ENCODE results near the gene GBP2. TPM values are rescaled to one million over a fixed set of nuclear protein-coding genes. Genes with fewer than 3 reads are reported as not detected.

Gene GBP2
- total RNA-seq, 2 donors from 2014 or later: 10.1 to 11.2 TPM

DNA sequence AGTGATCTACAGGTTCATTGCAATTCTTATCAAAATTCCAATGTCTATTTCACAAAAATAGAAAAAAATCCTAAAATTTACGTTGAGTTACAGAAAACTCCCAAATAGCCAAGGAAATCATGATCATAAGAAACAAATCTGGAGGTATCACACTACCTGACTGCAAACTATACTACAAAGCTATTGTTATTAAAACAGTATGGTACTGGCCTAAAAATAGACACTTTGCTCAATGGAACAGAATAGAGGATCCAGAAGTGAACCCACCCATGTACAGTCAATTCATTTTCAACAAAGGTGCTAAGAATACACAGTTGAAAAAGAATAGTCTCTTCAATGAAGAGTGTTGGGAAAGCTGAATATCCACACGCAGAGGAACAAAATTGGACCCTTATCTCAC is 30.2 kb downstream of the GBP2 start:
- no peaks in the 10 kb centered on the region for H3K9me3 ChIP-seq
- no peak overlapping the region for H3K27ac ChIP-seq
- H3K36me3 ChIP-seq (replicated peaks in 1 of 2; ENCODE audit: insufficient read depth in 1 of 2, low read depth in 2 of 2): no peaks in the 10 kb centered on the region
- WGBS, 2 donors: 59 to 67% methylated on average over 2 of the region's 2 CpGs
- no peak overlapping the region for H3K4me3 ChIP-seq
- DNase-seq: no peak
- TF ChIP-seq CTCF (IDR thresholded peaks at IDR 0.05) (no peak), POLR2A (IDR thresholded peaks at IDR 0.05) (no peak)
- H3K27me3 ChIP-seq: no peaks in the 10 kb centered on the region
- H3K4me1 ChIP-seq: no peaks in the 10 kb centered on the region
- intact Hi-C loops (cut with DNase I): no loop called here
- no peak for ATAC-seq

GRCh38 chr1:89089962-89090361 is 36.0 kb downstream of the GBP2 start:
- intact Hi-C loops (cut with DNase I): no loop called here
- WGBS, 2 donors: 67 to 71% methylated on average over 1 of the region's 1 CpG
- DNase-seq: no peak
- no peaks in the 10 kb centered on the region for H3K4me1 ChIP-seq
- ATAC-seq: no peak
- no peak for TF ChIP-seq POLR2A (IDR thresholded peaks at IDR 0.05)
- no peak for TF ChIP-seq CTCF (IDR thresholded peaks at IDR 0.05)
- no peak overlapping the region for H3K27ac ChIP-seq
- H3K4me3 ChIP-seq: no peak overlapping the region
- no peaks in the 10 kb centered on the region for H3K27me3 ChIP-seq
- H3K9me3 ChIP-seq: no peaks in the 10 kb centered on the region
- no peaks in the 10 kb centered on the region for H3K36me3 ChIP-seq (replicated peaks in 1 of 2; ENCODE audit: insufficient read depth in 1 of 2, low read depth in 2 of 2)

DNA sequence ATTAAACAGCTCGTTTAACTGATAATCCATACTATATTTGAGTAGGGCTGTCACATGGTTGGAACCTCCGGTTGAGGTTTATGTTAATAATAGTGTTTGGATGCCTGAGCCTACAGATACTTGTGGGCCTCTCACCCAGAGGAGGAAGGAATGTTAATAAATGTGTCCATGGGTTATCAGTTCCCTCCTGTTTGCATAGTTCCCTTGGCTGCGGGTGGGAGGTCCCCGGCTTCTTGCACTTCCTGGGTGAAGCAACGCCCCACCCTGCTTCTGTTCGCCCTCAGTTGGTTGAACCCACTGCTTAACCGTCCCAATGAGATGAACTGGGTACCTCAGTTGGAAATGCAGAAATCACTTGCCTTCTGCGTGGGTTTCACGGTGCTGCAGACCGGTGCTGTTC is 37.3 kb downstream of the GBP2 start:
- intact Hi-C loops (cut with DNase I): no loop called here
- H3K4me1 ChIP-seq: no peaks in the 10 kb centered on the region

GRCh38 chr1:89087241-89087640 is 38.7 kb downstream of the GBP2 start:
- ATAC-seq (no peak), DNase-seq (no peak)
- no peaks in the 10 kb centered on the region for H3K9me3 ChIP-seq
- no peak overlapping the region for H3K27ac ChIP-seq
- intact Hi-C loops (cut with DNase I): no loop called here
- H3K27me3 ChIP-seq: no peaks in the 10 kb centered on the region
- no peak overlapping the region for H3K4me3 ChIP-seq
- TF ChIP-seq POLR2A (IDR thresholded peaks at IDR 0.05) (no peak), CTCF (IDR thresholded peaks at IDR 0.05) (no peak)
- no peaks in the 10 kb centered on the region for H3K4me1 ChIP-seq
- 57 to 67% methylated on average over 8 of the region's 8 CpGs for WGBS, 2 donors
- H3K36me3 ChIP-seq (replicated peaks in 1 of 2; ENCODE audit: insufficient read depth in 1 of 2, low read depth in 2 of 2): no peaks in the 10 kb centered on the region

More for the DNA sequence above, 37.3 kb downstream of the GBP2 start:
- no peaks in the 10 kb centered on the region for H3K27me3 ChIP-seq
- WGBS, 2 donors: 60 to 75% methylated on average over 10 of the region's 10 CpGs
- ATAC-seq (no peak), DNase-seq (no peak)
- H3K9me3 ChIP-seq: no peaks in the 10 kb centered on the region
- TF ChIP-seq POLR2A (IDR thresholded peaks at IDR 0.05) (no peak), CTCF (IDR thresholded peaks at IDR 0.05) (no peak)
- H3K4me3 ChIP-seq: no peak overlapping the region
- no peak overlapping the region for H3K27ac ChIP-seq
- no peaks in the 10 kb centered on the region for H3K36me3 ChIP-seq (replicated peaks in 1 of 2; ENCODE audit: insufficient read depth in 1 of 2, low read depth in 2 of 2)

DNA sequence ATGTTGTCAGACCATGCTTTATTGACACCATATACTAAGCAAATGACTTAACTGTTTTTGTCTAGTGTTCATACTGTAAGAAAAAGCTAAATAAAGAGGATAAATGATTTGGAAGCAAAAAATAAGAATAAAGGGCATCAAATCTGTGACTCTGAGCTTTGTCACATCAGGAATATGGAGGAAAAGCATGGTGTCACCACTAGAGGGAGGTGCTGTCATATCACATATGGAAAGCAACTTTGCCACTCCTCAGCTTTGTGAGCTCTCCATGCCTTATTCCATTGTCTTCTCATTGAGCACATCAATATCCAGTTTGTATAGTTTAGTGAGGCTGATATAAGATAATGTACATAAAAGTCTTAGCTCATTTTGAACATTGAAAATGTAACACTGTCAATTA is 40.1 kb downstream of the GBP2 start:
- Histone ChIP-seq H3K4me1 (no peaks in the 10 kb centered on the region), H3K27me3 (no peaks in the 10 kb centered on the region), H3K36me3 (replicated peaks in 1 of 2; ENCODE audit: insufficient read depth in 1 of 2, low read depth in 2 of 2) (no peaks in the 10 kb centered on the region), H3K4me3 (no peak overlapping the region), H3K9me3 (no peaks in the 10 kb centered on the region), H3K27ac (no peak overlapping the region)
- intact Hi-C loops (cut with DNase I): no loop called here
- peak in 3 of 4 donors; percentile 24 to 49 (median 25) for DNase-seq
- TF ChIP-seq CTCF (IDR thresholded peaks at IDR 0.05): peak in 4 of 7 experiments; percentile 15 to 58 (median 44)
- TF ChIP-seq POLR2A (IDR thresholded peaks at IDR 0.05): no peak
- ATAC-seq: no peak
